Measurements from ENCODE around the gene ASTN1. TPM values are rescaled to one million over a fixed set of nuclear protein-coding genes. Genes with fewer than 3 reads are reported as not detected.

Gene ASTN1
- total RNA-seq, 1 donor from 2014 or later: 0.35 TPM

GRCh38 chr1:176838276-176838995 lies 326.1 kb downstream of the ASTN1 start:
- intact Hi-C loops (cut with DNase I): no loop called here
- ATAC-seq: no peak
- no peak for DNase-seq (ENCODE audit: missing footprints)

- ATAC-seq (no peak), DNase-seq (ENCODE audit: missing footprints) (no peak)
- intact Hi-C loops (cut with DNase I): no loop called here
These were observed 326.8 kb downstream of the ASTN1 start for GRCh38 chr1:176837708-176838107.

DNA sequence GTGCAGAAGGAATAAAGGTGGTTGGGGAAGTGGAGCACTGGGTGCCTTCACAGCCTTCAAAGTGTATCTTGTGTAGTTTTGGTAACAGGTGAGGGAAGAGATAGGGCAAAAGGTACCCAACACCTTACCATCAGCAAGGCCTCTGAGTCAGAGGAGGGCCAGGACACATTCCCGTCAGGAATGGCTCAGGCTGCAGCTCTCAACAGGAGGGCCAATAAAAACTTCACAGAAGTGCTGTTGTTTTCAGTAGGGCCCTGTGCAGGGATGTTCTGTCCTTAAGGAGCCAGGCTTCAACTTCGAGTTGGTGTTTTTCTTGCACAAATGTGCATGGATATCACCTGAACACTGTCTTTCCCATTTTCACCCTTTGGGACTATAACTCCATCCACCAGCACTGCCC lies 333.4 kb downstream of the ASTN1 start:
- intact Hi-C loops (cut with DNase I): no loop called here
- ATAC-seq (no peak), DNase-seq (ENCODE audit: missing footprints) (no peak)

DNA sequence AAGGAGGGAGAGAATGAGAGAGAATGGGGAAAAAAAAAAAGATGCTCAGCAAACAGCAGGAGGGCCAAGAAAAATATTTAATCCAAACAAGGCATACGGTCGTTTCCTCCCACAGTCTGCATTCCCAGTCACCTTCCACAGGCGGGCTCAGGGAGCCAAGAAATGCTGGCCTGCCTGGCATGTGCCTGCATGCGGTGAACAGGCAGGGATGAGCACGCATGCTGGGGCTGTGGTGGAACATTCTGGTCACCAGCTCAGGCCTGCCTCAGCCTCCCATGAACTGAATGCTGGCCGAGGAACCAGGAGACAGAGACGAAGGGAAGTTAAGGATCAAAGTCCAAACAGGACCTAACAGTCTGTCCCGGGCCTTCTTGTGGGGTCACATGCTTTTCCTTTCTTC lies 335.3 kb downstream of the ASTN1 start:
- intact Hi-C loops (cut with DNase I): no loop called here
- no peak for DNase-seq (ENCODE audit: missing footprints)
- no peak for ATAC-seq

DNA sequence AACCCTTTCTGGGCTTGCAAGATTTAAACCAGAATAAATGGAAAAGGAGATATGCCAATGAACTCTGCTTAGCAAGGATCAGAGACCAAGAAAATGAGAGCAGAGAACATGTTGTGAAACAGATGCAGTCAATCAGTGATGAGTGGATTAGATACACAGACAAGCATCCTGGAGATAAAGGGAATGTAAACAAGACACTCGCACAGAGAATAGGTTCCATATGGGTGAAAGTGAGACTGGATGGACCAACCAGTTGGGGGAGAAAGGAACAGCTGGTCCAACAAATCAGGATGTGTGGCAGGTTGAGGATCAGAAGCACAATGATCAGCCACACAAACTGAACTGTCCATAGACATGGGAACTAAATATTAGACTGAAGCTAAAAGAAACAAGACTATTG lies 338.2 kb downstream of the ASTN1 start:
- no peak for DNase-seq (ENCODE audit: missing footprints)
- intact Hi-C loops (cut with DNase I): no loop called here
- ATAC-seq: no peak

DNA sequence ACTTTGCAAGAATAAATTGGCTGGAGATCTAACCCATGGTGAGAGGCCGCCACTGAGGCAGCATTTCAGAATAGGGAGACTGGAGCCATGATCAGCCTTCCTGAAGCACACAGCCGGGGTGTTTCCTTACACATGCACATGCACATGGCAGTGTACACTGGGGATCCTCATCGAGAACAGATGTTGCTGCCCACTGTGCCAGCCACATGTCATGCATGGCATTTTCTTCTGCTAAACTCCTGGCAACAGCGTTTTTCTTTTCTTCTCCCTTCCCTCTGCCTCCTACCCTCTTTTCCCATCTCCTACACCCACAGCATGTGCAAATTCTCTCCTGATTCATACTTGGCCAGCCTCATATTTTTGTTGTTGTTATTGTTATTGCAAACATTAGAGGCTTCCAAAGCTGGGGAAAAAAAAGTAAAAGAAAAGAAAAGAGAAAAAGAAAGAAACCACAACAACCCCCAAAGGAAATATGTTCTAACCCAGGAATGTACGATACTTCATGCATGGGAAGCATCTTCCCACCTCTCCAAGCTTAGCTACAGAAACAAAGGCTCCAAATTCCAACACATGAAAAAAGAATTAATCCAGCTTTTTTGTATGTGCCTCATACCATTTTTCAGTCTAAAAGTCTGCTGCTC lies 344.0 kb downstream of the ASTN1 start:
- intact Hi-C loops (cut with DNase I): no loop called here
- ATAC-seq (no peak), DNase-seq (ENCODE audit: missing footprints) (no peak)

- DNase-seq (ENCODE audit: missing footprints) (no peak), ATAC-seq (no peak)
- intact Hi-C loops (cut with DNase I): no loop called here
These were observed 348.3 kb downstream of the ASTN1 start for GRCh38 chr1:176816232-176816631.

- intact Hi-C loops (cut with DNase I): no loop called here
- no peak for DNase-seq (ENCODE audit: missing footprints)
- no peak for ATAC-seq
These were observed 348.9 kb downstream of the ASTN1 start for GRCh38 chr1:176815621-176816020.

GRCh38 chr1:176811511-176812288 lies 352.8 kb downstream of the ASTN1 start:
- DNase-seq (ENCODE audit: missing footprints) (no peak), ATAC-seq (no peak)

DNA sequence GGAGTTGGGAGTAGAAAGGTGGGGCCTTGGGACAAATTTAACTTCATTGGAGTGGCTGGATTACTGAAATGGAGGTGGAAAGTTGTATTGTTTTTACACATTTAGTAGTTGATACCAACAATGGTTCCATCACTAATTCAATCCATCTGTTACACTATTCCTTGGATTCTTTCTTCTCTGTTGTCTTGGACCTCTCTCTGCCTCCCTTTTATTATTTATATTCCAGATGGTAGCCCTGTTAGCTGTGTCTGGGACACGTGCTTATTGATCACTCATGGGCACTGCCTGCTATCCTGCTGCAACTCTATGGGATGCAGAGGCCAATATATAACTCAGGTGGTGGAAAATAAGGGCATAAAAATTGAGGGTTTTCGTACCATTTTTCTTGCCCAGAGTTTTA lies 355.2 kb downstream of the ASTN1 start:
- no peak for ATAC-seq
- intact Hi-C loops (cut with DNase I): no loop called here

More at GRCh38 chr1:176811511-176812288, 352.8 kb downstream of the ASTN1 start:
- intact Hi-C loops (cut with DNase I): no loop called here

More for the DNA sequence above, 355.2 kb downstream of the ASTN1 start:
- no peak for DNase-seq (ENCODE audit: missing footprints)

Small RNA genes lying within 50 kb of the gene (microRNA-seq; reads per million reads assigned to microRNA genes)
- gene MIR488: not detected

Other genes starting within 250 kb of the ASTN1 start
- 0.32 TPM for gene BRINP2, start 6.2 kb upstream of the ASTN1 start, total RNA-seq

All from Right ventricle myocardium inferior (tissue), 1 donor.